ENCODE results near the gene TRMT6.

The TRMT6 gene

GRCh38 chr20:5967469-5967868 lies 17.1 kb upstream of the TRMT6 start:
- DNase-seq, result no peak

DNA sequence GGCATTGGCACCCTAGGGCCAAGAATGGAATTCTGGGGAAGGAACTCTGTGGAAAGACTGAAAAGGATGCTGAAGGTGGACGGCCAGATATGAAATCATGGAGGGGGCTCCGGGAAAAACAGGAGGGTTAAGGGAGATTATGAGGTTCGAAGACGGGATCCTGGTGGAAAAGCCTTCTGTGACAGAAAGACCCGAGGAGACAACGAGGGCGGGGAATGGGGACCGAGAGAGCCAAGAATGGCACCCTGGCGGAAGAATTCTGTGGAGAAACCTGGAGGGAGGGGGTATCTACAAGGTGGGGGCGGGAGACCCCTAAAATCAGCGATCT lies 426 bp downstream of the TRMT6 start:
- no peak for DNase-seq

DNA sequence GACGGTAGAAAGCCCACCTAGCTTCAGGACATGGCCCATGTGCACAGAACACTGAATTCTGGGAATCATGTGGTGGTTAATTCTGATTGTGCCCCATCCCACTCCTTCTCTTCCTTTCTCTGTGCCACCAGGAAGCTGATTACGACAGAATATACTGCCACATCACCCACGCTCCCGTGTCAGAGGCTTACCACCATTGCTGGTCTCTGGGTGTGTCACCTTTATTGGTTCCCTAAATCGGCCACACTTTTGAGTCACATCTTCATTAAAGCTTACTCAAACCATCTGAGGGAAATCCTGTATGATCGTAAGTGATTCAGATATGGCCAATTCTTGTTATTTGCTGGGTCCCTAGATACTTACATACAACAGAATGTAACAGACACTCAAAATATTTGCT lies 3.1 kb downstream of the TRMT6 start:
- DNase-seq, result no peak

- DNase-seq, result no peak
Observed at GRCh38 chr20:5945963-5946362, 4.4 kb downstream of the TRMT6 start.

- DNase-seq, result peak in 1 of 56 donors; percentile 9
Observed at GRCh38 chr20:5938456-5939029, 11.8 kb downstream of the TRMT6 start.

DNA sequence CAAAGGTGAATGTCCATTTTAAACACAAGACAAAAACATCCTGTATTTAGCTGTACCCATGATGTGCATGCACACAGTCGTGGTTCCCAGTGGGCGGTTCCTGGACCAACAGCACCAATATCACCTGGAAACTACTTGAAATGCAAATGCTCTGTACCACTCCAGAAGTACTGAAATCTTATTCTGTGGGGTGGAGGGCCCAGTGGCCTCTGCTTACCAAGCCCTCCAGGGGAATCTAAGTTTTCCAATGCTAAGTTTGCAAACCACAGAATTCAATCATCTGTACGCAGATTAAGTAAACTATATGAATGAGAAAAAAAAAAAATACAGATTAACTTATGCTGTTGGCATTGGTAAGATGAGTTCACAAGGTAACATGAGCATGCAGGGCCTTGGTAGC lies 14.1 kb downstream of the TRMT6 start:
- no peak for DNase-seq

DNA sequence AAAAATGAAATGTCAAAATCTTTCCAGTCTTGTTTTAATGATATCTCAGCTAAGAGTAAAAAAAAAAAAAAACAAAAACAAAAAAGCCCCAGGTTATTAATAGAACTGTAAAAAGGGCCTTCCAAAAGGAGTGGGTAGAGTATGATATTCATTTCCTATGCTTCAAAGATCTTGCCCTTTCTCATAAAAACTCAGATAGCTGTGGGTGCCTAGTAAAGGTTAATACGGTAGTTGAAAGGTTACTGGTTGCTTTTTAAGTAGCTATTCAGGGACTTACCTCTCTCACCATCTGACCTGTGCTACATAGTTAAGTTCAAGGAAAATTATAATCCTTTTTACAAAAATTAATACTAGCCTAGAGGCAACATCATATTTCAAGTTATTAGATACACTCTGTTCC lies 14.9 kb downstream of the TRMT6 start:
- no peak for DNase-seq

GRCh38 chr20:5933802-5934436 lies 16.4 kb downstream of the TRMT6 start:
- peak in 1 of 56 donors; percentile 5 for DNase-seq

- no peak for DNase-seq
Observed at GRCh38 chr20:5932796-5933195, 17.5 kb downstream of the TRMT6 start.

GRCh38 chr20:5931411-5931810 lies 18.9 kb downstream of the TRMT6 start:
- no peak for DNase-seq

- no peak for DNase-seq
Observed at GRCh38 chr20:5928836-5929715, 21.3 kb downstream of the TRMT6 start.

DNA sequence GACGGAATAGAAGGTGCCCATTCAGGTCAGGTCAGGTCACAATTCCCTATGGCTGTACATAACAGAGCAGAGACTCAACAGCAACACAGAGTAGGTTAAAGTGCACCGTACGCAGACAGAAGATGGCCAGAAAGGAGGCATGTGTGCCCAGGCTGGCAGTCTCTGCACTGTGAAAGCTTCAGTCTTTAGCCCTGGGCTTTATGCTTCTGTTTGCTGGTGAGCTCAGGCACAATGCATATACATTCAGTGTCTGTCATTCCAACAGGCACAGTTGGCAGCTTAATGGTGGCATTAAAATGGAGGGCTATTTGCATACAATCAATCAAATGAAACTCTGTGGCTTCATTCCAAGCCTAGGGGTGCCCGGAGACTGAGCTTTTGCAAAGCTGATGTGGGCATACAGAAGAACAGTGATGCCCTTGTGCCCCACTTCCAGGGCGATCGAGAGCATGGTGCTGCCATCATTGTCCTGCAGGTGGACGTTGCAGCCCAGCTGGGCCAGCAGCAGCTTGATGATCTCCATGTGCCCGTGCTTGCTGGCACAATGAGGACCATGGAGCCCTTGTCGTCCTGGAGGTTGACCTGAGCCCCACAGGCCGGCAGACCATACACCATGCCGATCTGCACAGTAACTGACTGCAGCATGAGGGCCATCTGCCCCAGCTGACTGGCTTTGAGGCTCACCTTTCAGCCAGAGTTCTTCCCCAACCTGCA lies 22.4 kb downstream of the TRMT6 start:
- no peak for DNase-seq

- no peak for DNase-seq
Observed at GRCh38 chr20:5925551-5925950, 24.8 kb downstream of the TRMT6 start.

- DNase-seq, result no peak
Observed at GRCh38 chr20:5923493-5923892, 26.8 kb downstream of the TRMT6 start.

GRCh38 chr20:5920581-5920980 lies 29.8 kb downstream of the TRMT6 start:
- DNase-seq, result no peak

DNA sequence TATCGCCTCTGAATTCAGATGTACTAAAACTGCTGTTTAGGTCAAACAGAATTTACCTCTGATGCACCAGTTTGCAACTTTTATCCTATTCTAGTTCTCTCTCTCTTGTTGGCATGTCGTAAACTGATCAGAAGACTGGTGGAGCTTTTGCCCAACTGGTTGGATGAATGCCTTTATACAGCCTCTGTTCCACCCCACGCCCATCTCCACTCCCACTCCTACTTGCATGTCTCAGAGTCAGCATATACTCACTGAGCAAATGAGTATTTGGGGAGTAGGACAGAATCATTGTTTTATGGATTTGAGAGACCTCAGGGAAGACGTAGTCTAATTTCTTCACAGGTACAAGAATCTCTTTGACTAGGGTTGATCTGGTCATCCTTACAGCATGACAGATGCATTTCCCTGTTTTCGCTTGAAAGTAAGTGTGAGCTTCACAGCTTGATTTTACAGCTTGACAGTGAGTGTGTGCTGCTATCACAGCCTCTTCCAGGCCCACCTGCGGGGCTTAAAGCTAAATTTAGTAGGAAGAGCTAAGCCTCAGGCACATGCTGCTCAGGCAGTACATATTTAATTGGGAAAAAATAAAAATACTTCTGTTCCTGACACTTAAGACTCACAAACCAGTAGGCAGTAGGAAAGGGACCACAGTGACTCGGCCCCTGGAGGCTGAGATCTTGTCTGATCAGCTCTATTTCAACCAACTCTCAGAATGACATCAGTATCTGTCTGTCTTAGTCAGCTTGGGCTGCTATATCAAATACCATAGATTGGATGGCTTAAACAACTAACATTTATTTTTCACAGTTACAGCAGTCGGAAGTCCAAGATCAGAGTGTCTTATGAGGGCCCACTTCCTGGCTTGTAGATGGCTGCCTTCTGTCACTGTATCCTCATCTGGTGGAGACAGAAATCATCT lies 30.4 kb downstream of the TRMT6 start:
- no peak for DNase-seq

GRCh38 chr20:5918856-5919625 lies 31.3 kb downstream of the TRMT6 start:
- no peak for DNase-seq

DNA sequence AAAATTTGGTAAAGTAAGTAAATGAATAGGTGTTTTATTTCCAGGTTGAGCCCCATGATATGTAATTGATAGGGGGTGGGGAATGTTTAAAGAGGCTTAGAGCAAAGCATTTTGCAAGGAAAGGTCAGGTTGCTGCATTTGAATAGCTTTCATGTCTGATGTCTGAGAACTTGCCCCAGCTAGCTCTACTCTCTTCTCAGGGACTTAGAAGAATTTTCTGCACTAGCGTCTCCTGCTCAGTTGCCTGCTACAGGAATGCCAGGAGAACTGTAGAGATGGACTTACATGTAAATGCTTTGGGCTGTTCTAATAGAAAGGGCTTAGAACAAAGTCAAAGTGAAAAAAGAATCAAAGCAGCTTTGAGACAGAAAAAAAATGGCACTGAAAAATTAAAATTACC lies 35.5 kb downstream of the TRMT6 start:
- DNase-seq, result no peak

GRCh38 chr20:5913166-5913565 lies 37.2 kb downstream of the TRMT6 start:
- no peak for DNase-seq

DNA sequence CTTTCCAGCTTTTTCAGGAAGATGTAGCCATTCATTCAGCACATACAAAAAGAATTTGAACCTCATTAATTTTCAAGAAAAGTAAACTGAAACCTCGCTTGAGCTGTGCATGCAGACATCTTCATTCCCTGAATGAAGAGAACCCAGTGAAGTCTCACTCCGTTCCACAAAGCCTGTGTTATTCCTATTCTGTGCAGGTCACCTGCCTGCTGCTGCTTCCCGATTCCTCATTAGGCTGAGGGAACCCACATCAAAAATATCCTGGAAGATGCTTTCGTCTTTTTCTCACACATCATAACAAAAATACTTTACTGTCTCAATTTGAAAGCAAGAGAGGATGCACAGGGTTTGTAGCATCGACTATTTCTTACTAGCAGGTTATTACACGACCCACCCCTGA lies 40.1 kb downstream of the TRMT6 start:
- DNase-seq, result no peak
